PFSK-1 (cell line): Measurements from ENCODE around the gene CARD9.

Source experiments
- FOXP2 ChIP-seq: optimal IDR thresholded peaks from 2 replicates; pipeline ENCODE3; 2011; ENCODE audit warnings: borderline replicate concordance, control low read depth, inconsistent platforms; ENCODE audit not compliant: insufficient read depth; ENCODE audit errors: extremely low read length, extremely low read depth
- POLR2AphosphoS5 ChIP-seq: IDR thresholded peaks from 2 replicates; pipeline ENCODE4 v1.6.1; 2012; ENCODE audit warnings: low read depth, mild to moderate bottlenecking, control low read depth, low read length, moderate library complexity
- SIN3A ChIP-seq: IDR thresholded peaks from 2 replicates; pipeline ENCODE4 v1.6.1; 2012; ENCODE audit warnings: mild to moderate bottlenecking, low read length, moderate library complexity, borderline replicate concordance; ENCODE audit not compliant: insufficient read depth
- TAF1 ChIP-seq: IDR thresholded peaks from 2 replicates; pipeline ENCODE4 v1.6.1; 2012; ENCODE audit warnings: low read length, control low read depth, borderline replicate concordance; ENCODE audit not compliant: insufficient read depth
- TF ChIP-seq, protein P1 (sequence below), 2 experiments: IDR thresholded peaks; 2 replicates each; pipeline versions ENCODE4 v1.6.1 to v1.8.0; 2011 to 2012; ENCODE audit warnings: low read depth in 2 of 2, low read length in 2 of 2, control low read depth in 1 of 2, inconsistent platforms in 1 of 2, mild to moderate bottlenecking in 1 of 2, moderate library complexity in 1 of 2; ENCODE audit not compliant: insufficient read depth in 1 of 2

CARD9 gene

DNA sequence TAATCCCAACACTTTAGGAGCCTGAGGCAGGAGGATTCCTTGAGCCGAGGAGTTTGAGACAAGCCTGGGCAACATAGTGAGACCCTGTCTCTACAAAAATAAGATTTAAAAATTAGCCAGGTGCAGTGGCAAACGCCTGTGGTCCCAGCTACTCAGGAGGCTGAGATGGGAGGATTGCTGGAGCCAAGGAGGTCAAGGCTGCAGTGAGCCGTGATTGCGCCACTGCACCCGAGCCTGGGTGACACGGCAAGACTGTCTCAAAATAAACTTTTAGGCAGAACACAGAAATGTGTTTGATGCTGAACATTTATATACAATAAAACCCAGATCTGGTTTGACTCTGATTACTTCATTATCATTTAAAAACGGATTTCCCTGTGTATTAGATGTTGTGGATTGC, 32.0 kb upstream of the CARD9 start:
- TF ChIP-seq POLR2AphosphoS5, result no peak
- TF ChIP-seq SIN3A, result no peak
- no peak for TF ChIP-seq FOXP2
- TF ChIP-seq, protein P1, sequence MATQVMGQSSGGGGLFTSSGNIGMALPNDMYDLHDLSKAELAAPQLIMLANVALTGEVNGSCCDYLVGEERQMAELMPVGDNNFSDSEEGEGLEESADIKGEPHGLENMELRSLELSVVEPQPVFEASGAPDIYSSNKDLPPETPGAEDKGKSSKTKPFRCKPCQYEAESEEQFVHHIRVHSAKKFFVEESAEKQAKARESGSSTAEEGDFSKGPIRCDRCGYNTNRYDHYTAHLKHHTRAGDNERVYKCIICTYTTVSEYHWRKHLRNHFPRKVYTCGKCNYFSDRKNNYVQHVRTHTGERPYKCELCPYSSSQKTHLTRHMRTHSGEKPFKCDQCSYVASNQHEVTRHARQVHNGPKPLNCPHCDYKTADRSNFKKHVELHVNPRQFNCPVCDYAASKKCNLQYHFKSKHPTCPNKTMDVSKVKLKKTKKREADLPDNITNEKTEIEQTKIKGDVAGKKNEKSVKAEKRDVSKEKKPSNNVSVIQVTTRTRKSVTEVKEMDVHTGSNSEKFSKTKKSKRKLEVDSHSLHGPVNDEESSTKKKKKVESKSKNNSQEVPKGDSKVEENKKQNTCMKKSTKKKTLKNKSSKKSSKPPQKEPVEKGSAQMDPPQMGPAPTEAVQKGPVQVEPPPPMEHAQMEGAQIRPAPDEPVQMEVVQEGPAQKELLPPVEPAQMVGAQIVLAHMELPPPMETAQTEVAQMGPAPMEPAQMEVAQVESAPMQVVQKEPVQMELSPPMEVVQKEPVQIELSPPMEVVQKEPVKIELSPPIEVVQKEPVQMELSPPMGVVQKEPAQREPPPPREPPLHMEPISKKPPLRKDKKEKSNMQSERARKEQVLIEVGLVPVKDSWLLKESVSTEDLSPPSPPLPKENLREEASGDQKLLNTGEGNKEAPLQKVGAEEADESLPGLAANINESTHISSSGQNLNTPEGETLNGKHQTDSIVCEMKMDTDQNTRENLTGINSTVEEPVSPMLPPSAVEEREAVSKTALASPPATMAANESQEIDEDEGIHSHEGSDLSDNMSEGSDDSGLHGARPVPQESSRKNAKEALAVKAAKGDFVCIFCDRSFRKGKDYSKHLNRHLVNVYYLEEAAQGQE (IDR thresholded peaks at IDR 0.05; ENCODE audit: insufficient read depth in 1 of 2, low read depth in 2 of 2, low read length in 2 of 2), result no peak
- TF ChIP-seq TAF1, result no peak

DNA sequence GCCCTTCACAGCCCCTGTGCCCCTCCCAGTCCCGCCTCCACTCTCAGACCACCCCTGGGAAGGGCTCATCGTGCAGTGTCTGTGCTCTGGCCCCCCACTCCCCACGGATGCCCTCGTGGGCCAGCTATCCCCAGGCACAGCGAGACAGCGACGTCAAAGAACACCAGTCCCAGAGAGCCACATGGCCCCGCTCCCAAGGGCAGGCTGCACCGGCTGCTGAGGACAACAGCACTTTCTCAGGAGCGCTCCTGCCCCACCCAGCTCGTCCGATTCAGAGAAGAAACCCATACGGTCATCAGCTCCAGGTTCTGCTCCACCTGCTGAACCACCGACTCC, 31.3 kb upstream of the CARD9 start:
- TF ChIP-seq TAF1 (no peak), POLR2AphosphoS5 (no peak; the same call in 1 of the 2 replicates), SIN3A (no peak), FOXP2 (no peak)
- TF ChIP-seq, protein P1 (IDR thresholded peaks at IDR 0.05; ENCODE audit: insufficient read depth in 1 of 2, low read depth in 2 of 2, low read length in 2 of 2), result no peak

DNA sequence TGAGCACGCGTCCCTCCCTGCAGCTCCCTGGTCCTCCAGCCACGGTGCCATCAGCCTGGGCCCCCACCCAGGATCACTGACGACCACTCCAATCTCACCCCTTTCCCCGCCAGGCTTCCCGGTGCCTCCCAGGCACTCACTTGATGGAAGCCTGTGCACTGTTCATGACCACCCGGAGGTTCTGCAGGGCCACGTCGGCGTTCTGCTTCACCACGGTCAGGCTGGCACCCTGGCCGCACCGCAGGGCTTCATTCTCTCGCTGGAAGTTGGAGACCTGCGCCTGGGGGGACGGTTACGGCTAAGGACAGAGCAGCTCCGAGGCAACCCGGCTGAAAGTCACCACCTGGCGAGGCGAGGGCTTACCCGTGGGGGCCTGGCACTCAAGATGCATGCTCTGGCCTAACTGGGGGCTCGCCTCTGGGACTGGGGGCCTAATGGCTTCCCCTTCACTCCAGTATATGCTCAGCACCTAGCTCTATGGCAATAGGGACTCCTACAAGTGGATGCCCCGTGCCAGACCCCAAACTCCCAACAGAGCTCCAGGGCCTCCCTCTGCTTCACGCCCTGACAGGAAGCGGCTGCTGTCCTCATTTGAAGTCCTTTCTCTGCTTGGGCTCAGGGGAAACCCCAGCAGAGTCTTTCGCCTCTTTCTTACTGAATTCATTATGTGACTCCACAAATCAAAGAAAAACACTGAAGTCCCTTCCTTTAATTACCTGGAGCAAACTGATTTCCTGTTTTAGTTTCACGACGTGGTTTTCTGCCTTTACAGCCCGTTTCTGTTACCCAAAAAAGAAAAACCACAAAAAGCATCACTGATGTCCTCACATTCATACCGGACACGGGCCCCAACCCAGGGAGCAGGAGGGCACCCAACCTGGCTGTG, 30.7 kb upstream of the CARD9 start:
- TF ChIP-seq TAF1 (no peak), POLR2AphosphoS5 (no peak), SIN3A (no peak), FOXP2 (no peak)
- TF ChIP-seq, protein P1 (IDR thresholded peaks at IDR 0.05; ENCODE audit: insufficient read depth in 1 of 2, low read depth in 2 of 2, low read length in 2 of 2), result no peak

DNA sequence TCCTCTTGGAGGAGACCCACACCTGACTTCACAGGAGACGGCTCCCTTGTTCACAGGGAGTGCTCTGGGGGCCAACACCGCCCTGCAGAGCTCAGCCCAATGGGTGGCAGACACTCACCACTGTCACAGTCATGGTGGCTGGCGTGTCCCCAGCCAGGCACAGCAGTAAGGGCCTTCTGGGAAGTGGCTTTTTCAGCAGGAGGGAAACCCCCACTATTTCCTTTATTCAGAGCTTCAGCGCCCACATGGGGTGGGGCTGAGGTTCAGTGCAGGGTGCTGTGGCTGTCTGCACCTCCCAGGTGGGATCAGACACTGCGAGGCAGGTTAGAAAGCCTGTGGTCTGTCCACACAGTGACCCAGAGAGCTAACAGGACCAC, 30.1 kb upstream of the CARD9 start:
- TF ChIP-seq FOXP2 (no peak), SIN3A (no peak), POLR2AphosphoS5 (no peak), TAF1 (no peak)
- TF ChIP-seq, protein P1 (IDR thresholded peaks at IDR 0.05; ENCODE audit: insufficient read depth in 1 of 2, low read depth in 2 of 2, low read length in 2 of 2), result no peak

DNA sequence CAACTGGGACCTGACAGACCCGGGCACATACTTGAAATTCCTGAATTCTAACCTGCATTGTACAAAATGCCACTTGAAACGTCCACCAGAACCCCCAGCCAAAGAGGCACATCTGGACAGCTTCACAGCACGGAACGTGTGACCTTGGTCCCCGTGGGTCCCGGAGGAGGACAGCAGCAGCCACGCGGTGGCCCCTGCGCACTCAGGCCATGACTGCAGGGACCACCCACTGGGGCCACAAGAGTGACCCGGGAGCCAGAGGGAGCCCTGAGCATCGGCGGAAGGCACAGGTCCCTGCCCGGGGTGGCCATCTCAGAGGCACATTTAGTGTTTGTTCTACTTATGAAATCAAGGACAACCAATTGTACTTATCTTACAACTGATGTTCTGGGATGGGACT, 28.6 kb upstream of the CARD9 start:
- TF ChIP-seq TAF1 (no peak), FOXP2 (no peak), POLR2AphosphoS5 (no peak), SIN3A (no peak)
- TF ChIP-seq, protein P1 (IDR thresholded peaks at IDR 0.05; ENCODE audit: insufficient read depth in 1 of 2, low read depth in 2 of 2, low read length in 2 of 2), result no peak
